Right lobe of liver (tissue), 6 donors: ENCODE measurements around the gene METTL16. TPM values are rescaled to one million over a fixed set of nuclear protein-coding genes. Genes with fewer than 3 reads are reported as not detected.

Experiments used
- ATAC-seq, 4 donors: fragments of 200-7000 bp; cut with Tn5 transposase; one replicate each; pipeline ENCODE4 v1.9.1; 2020; ENCODE audit warnings: mild to moderate bottlenecking in 4 of 4, moderate library complexity in 4 of 4
- DNase-seq, 3 donors: peaks; one replicate each; pipeline ENCODE4 v3.0.0-alpha.2; 2020
- H3K27ac ChIP-seq, 3 donors: fragments of 200-600 bp; one replicate each; pipeline ENCODE4 v1.8.0; 2022
- H3K27me3 ChIP-seq, 2 donors: fragments of 200-600 bp; one replicate each; pipeline ENCODE4 v1.8.0; 2022
- H3K36me3 ChIP-seq, 4 donors: fragments of 200-600 bp; sonication (generic) in 1 of 4; one replicate each; pipeline versions ENCODE4 v1.5.1 to v1.8.0; 2017 to 2022; ENCODE audit warnings: control low read depth in 1 of 4
- H3K4me1 ChIP-seq, 4 donors: fragments of 200-600 bp; sonication (generic) in 1 of 4; one replicate each; pipeline versions ENCODE4 v1.5.1 to v1.8.0; 2017 to 2022; ENCODE audit warnings: control low read depth in 1 of 4
- H3K4me3 ChIP-seq, 3 donors: fragments of 200-600 bp; one replicate each; pipeline ENCODE4 v1.8.0; 2022
- H3K9me3 ChIP-seq, 4 donors: fragments of 200-600 bp; sonication (generic) in 1 of 4; one replicate each; pipeline versions ENCODE4 v1.5.1 to v1.8.0; 2017 to 2022; ENCODE audit warnings: control low read depth in 1 of 4
- POLR2A ChIP-seq: fragments of 450-650 bp; IDR thresholded peaks from one replicate; pipeline ENCODE4 v1.6.1; 2017; ENCODE audit warnings: antibody characterized with exemption, mild to moderate bottlenecking
- WGBS: methylation state at CpG from one replicate; pipeline ENCODE4 v1.1.6; 2018; ENCODE audit warnings: low coverage, low lambda C conversion rate; ENCODE audit not compliant: insufficient coverage; ENCODE audit errors: missing lambda C conversion rate; 5-methylcytosine and 5-hydroxymethylcytosine counted together
- intact Hi-C, 2 donors: fragments of 100-400 bp; cut with DNase I; formaldehyde crosslinking; loops; one replicate each; pipeline versions ENCODE4 v1.11.2 to v1.14.1; 2022
- total RNA-seq, 6 experiments: library from RNA; depleted of rRNA in 2 of 6; stranded (reverse); fragments of >200 nt in 2 of 6; fragmentation: NEBNext Ultra II Directional in 3 of 6; extraction: Animal tissue kit (Norgen Biotek cat#: 25700) in 3 of 6; gene quantifications; one replicate each; pipeline versions ENCODE4 v1.1.0 to v1.2.4, GENCODE V29; 2016 to 2023
- TF ChIP-seq, protein P1 (sequence below), 4 donors: fragments of 200-600 bp in 3 of 4; fragments of 450-650 bp in 1 of 4; IDR thresholded peaks; one replicate each; pipeline versions ENCODE4 v1.5.1 to v1.8.0; 2016 to 2022; ENCODE audit warnings: antibody characterized with exemption in 4 of 4, mild to moderate bottlenecking in 2 of 4
- donor health status: DM: no; HTN: yes; CAD: no.
- donor health status: DM: no; HTN: no; CAD: no.
- donor health status: DM: no; HTN: no; CAD: no.
- donor health status: DM: no; HTN: yes; CAD: no.
- donor health status: DM: no; HTN: yes; CAD: no.

The METTL16 gene
- total RNA-seq, 6 experiments from 2014 or later, result 8.4 to 12.1 (median 9.3) TPM

- H3K27ac ChIP-seq, result no peak overlapping the region
- H3K4me1 ChIP-seq, result peaks cover 0 to 2% (median 0%) of the 10 kb centered on the region in 4 donors
- H3K27me3 ChIP-seq, result no peaks in the 10 kb centered on the region
- no peak overlapping the region for H3K4me3 ChIP-seq
- ATAC-seq (no peak), DNase-seq (no peak)
- WGBS, result 100% methylated on average over 3 of the region's 3 CpGs
- TF ChIP-seq, protein P1, sequence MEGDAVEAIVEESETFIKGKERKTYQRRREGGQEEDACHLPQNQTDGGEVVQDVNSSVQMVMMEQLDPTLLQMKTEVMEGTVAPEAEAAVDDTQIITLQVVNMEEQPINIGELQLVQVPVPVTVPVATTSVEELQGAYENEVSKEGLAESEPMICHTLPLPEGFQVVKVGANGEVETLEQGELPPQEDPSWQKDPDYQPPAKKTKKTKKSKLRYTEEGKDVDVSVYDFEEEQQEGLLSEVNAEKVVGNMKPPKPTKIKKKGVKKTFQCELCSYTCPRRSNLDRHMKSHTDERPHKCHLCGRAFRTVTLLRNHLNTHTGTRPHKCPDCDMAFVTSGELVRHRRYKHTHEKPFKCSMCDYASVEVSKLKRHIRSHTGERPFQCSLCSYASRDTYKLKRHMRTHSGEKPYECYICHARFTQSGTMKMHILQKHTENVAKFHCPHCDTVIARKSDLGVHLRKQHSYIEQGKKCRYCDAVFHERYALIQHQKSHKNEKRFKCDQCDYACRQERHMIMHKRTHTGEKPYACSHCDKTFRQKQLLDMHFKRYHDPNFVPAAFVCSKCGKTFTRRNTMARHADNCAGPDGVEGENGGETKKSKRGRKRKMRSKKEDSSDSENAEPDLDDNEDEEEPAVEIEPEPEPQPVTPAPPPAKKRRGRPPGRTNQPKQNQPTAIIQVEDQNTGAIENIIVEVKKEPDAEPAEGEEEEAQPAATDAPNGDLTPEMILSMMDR (IDR thresholded peaks at IDR 0.05), result no peak
- TF ChIP-seq POLR2A, result no peak
- peaks cover 0 to 4% (median 1%) of the 10 kb centered on the region in 4 donors for H3K36me3 ChIP-seq
- intact Hi-C loops, result no loop called here
- H3K9me3 ChIP-seq, result no peaks in the 10 kb centered on the region
Observed at GRCh38 chr17:2455956-2456355, 55.7 kb downstream of the METTL16 start.

GRCh38 chr17:2453866-2454265, 57.8 kb downstream of the METTL16 start:
- H3K4me1 ChIP-seq, result peaks cover 0 to 2% (median 0%) of the 10 kb centered on the region in 4 donors
- ATAC-seq (no peak), DNase-seq (no peak)
- H3K36me3 ChIP-seq, result peaks cover 0 to 4% (median 1%) of the 10 kb centered on the region in 4 donors
- H3K27ac ChIP-seq, result no peak overlapping the region
- TF ChIP-seq, protein P1 (IDR thresholded peaks at IDR 0.05), result no peak
- no peak for TF ChIP-seq POLR2A
- no peak overlapping the region for H3K4me3 ChIP-seq
- no peaks in the 10 kb centered on the region for H3K27me3 ChIP-seq
- intact Hi-C loops, result no loop called here
- no peaks in the 10 kb centered on the region for H3K9me3 ChIP-seq
- WGBS, result 85% methylated on average over 3 of the region's 3 CpGs

DNA sequence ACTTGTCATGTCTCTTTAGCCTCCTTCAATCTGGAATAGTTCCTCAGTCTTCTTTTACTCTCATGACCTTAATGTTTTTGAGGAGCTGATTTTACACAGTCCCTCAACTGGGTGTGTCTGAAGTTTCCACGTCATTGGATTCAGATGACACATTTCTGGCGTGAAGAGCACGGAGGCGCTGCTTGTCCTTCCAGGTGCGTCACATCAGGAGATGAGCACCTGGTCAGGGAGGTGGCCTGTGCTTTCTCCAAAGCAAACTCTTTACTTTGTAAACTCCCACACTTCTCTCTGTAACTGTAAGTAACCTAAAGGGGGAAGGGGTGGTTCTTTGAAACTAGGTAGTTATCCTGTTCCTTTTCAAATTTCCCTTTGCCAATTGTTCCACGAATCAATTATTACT, 58.4 kb downstream of the METTL16 start:
- peaks cover 0 to 2% (median 0%) of the 10 kb centered on the region in 4 donors for H3K4me1 ChIP-seq
- H3K4me3 ChIP-seq, result no peak overlapping the region
- H3K36me3 ChIP-seq, result peaks cover 0 to 4% (median 1%) of the 10 kb centered on the region in 4 donors
- 83% methylated on average over 2 of the region's 6 CpGs for WGBS
- DNase-seq (no peak), ATAC-seq (no peak)
- intact Hi-C loops, result no loop called here
- no peak overlapping the region for H3K27ac ChIP-seq
- TF ChIP-seq, protein P1 (IDR thresholded peaks at IDR 0.05), result no peak
- TF ChIP-seq POLR2A, result no peak
- H3K27me3 ChIP-seq, result no peaks in the 10 kb centered on the region
- H3K9me3 ChIP-seq, result no peaks in the 10 kb centered on the region

DNA sequence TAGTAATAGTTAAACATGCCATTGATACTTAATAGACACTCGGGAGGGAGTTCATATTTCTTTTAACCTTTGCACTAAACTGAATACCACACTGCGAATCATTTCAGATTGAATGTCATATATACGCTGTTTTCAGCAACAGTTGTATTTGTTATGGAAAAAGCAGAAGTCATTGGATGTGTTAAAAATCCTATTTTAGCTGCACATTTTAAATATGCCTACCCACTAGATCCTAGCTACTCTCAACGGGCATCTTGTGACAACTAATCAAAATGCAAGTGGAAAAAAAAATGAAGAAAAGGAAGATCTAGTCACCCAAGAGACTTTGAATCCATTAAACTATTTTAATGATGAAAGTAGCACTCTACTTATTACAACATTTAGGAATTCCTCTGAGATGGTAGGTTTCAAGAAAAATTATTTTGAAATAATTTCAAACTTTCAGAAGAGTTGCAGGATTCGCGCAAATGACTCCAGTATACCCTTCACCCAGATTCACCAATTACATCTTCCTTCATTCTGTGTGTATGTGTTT, 59.4 kb downstream of the METTL16 start:
- no peak for DNase-seq
- no peak overlapping the region for H3K27ac ChIP-seq
- no peaks in the 10 kb centered on the region for H3K9me3 ChIP-seq
- ATAC-seq, result no peak
- intact Hi-C loops, result no loop called here
- H3K4me3 ChIP-seq, result no peak overlapping the region
- H3K36me3 ChIP-seq, result peaks cover 0 to 4% (median 0%) of the 10 kb centered on the region in 4 donors
- 82% methylated on average over 6 of the region's 6 CpGs for WGBS
- peaks cover 0 to 2% (median 0%) of the 10 kb centered on the region in 4 donors for H3K4me1 ChIP-seq
- H3K27me3 ChIP-seq, result no peaks in the 10 kb centered on the region
- TF ChIP-seq, protein P1 (IDR thresholded peaks at IDR 0.05), result no peak
- no peak for TF ChIP-seq POLR2A
